ENCODE data around the gene AGPAT2. TPM values are rescaled to one million over a fixed set of nuclear protein-coding genes. Genes with fewer than 3 reads are reported as not detected.
A peak's percentile ranks its signal among the peaks of the same experiment; 100 is the strongest.
"Not testable (repeated sequence)": the region's sequence is repeated elsewhere in the genome, so short reads cannot be mapped to it uniquely, and the experiment has no call there.

Gene AGPAT2
- polyA plus RNA-seq, 1 donor, result 34.4 TPM

- no peak for DNase-seq
Observed at GRCh38 chr9:136646827-136647711, 40.2 kb downstream of the AGPAT2 start.

GRCh38 chr9:136645903-136646754, 41.1 kb downstream of the AGPAT2 start:
- peak; percentile 69 for DNase-seq

GRCh38 chr9:136645352-136645902, 41.8 kb downstream of the AGPAT2 start:
- DNase-seq, result no peak

GRCh38 chr9:136644593-136645351, 42.5 kb downstream of the AGPAT2 start:
- no peak for DNase-seq

GRCh38 chr9:136644343-136644592, 43.0 kb downstream of the AGPAT2 start:
- DNase-seq, result no peak

GRCh38 chr9:136643596-136644342, 43.5 kb downstream of the AGPAT2 start:
- DNase-seq, result no peak

- no peak for DNase-seq
Observed at GRCh38 chr9:136642439-136642921, 44.8 kb downstream of the AGPAT2 start.

- DNase-seq, result no peak
Observed at GRCh38 chr9:136640171-136641111, 46.8 kb downstream of the AGPAT2 start.

- DNase-seq, result no peak
Observed at GRCh38 chr9:136634904-136635303, 52.4 kb downstream of the AGPAT2 start.

GRCh38 chr9:136632491-136633106, 54.7 kb downstream of the AGPAT2 start:
- DNase-seq, result not testable (repeated sequence)

- not testable (repeated sequence) for DNase-seq
Observed at GRCh38 chr9:136632072-136632471, 55.2 kb downstream of the AGPAT2 start.

- peak; percentile 69 for DNase-seq
Observed at GRCh38 chr9:136631038-136632000, 55.9 kb downstream of the AGPAT2 start.

- DNase-seq, result no peak
Observed at GRCh38 chr9:136630662-136630992, 56.6 kb downstream of the AGPAT2 start.

- DNase-seq, result peak; percentile 56
Observed at GRCh38 chr9:136629879-136630661, 57.2 kb downstream of the AGPAT2 start.

- DNase-seq, result no peak
Observed at GRCh38 chr9:136629001-136629878, 58.0 kb downstream of the AGPAT2 start.

GRCh38 chr9:136628268-136628667, 59.0 kb downstream of the AGPAT2 start:
- no peak for DNase-seq

- DNase-seq, result no peak
Observed at GRCh38 chr9:136627703-136628102, 59.6 kb downstream of the AGPAT2 start.
